ENCODE results near the gene SNAPC5. TPM values are rescaled to one million over a fixed set of nuclear protein-coding genes. Genes with fewer than 3 reads are reported as not detected.
"Not testable (repeated sequence)": the region's sequence is repeated elsewhere in the genome, so short reads cannot be mapped to it uniquely, and the experiment has no call there.

SNAPC5 gene
- total RNA-seq, 1 donor: 14.5 TPM

- H3K27ac ChIP-seq (ENCODE audit: low read depth, low read length): peak overlapping the region; percentile 32
- no peak overlapping the region for H2AFZ ChIP-seq (ENCODE audit: low read length)
- H3K4me3 ChIP-seq (ENCODE audit: insufficient read depth, low read length): no peak overlapping the region
- no peak for DNase-seq (ENCODE audit: insufficient read length, low spot score, missing footprints)
- peaks cover 12% of the 10 kb centered on the region for H3K4me1 ChIP-seq (ENCODE audit: insufficient read depth, low read length)
- no peak for TF ChIP-seq CTCF (IDR thresholded peaks at IDR 0.05; ENCODE audit: extremely low read depth, low read depth, low read length)
- H3K79me2 ChIP-seq (ENCODE audit: insufficient read depth, low read length): no peaks in the 10 kb centered on the region
- H3K36me3 ChIP-seq (ENCODE audit: insufficient read depth, low read length): peaks cover 3% of the 10 kb centered on the region
- no peaks in the 10 kb centered on the region for H3K27me3 ChIP-seq (ENCODE audit: insufficient read depth, low read length)
- H3K9me3 ChIP-seq (ENCODE audit: low read depth, low read length): no peaks in the 10 kb centered on the region
- H3K4me2 ChIP-seq (ENCODE audit: insufficient read depth, low read length): peak overlapping the region; percentile 12
- peaks cover 3% of the 10 kb centered on the region for H4K20me1 ChIP-seq (ENCODE audit: insufficient read depth, low read length)
Observed at GRCh38 chr15:66472176-66472999, 25.2 kb downstream of the SNAPC5 start.

GRCh38 chr15:66470825-66471224, 26.7 kb downstream of the SNAPC5 start:
- H4K20me1 ChIP-seq (ENCODE audit: insufficient read depth, low read length); H3K4me2 ChIP-seq (ENCODE audit: insufficient read depth, low read length); H2AFZ ChIP-seq (ENCODE audit: low read length); H3K4me3 ChIP-seq (ENCODE audit: insufficient read depth, low read length); H3K79me2 ChIP-seq (ENCODE audit: insufficient read depth, low read length); H3K27ac ChIP-seq (ENCODE audit: low read depth, low read length); H3K36me3 ChIP-seq (ENCODE audit: insufficient read depth, low read length); DNase-seq (ENCODE audit: insufficient read length, low spot score, missing footprints); H3K9me3 ChIP-seq (ENCODE audit: low read depth, low read length); H3K27me3 ChIP-seq (ENCODE audit: insufficient read depth, low read length): not testable (repeated sequence)
- H3K4me1 ChIP-seq (ENCODE audit: insufficient read depth, low read length): peaks cover 12% of the 10 kb centered on the region

GRCh38 chr15:66467162-66468040, 30.2 kb downstream of the SNAPC5 start:
- not testable (repeated sequence) for H3K4me1 ChIP-seq (ENCODE audit: insufficient read depth, low read length); H3K4me3 ChIP-seq (ENCODE audit: insufficient read depth, low read length); H3K27me3 ChIP-seq (ENCODE audit: insufficient read depth, low read length); H2AFZ ChIP-seq (ENCODE audit: low read length); H3K27ac ChIP-seq (ENCODE audit: low read depth, low read length); H3K4me2 ChIP-seq (ENCODE audit: insufficient read depth, low read length); H3K79me2 ChIP-seq (ENCODE audit: insufficient read depth, low read length); H4K20me1 ChIP-seq (ENCODE audit: insufficient read depth, low read length); H3K36me3 ChIP-seq (ENCODE audit: insufficient read depth, low read length); DNase-seq (ENCODE audit: insufficient read length, low spot score, missing footprints); H3K9me3 ChIP-seq (ENCODE audit: low read depth, low read length)

- not testable (repeated sequence) for H3K9me3 ChIP-seq (ENCODE audit: low read depth, low read length); H2AFZ ChIP-seq (ENCODE audit: low read length); DNase-seq (ENCODE audit: insufficient read length, low spot score, missing footprints); H3K4me1 ChIP-seq (ENCODE audit: insufficient read depth, low read length); H3K4me2 ChIP-seq (ENCODE audit: insufficient read depth, low read length); H4K20me1 ChIP-seq (ENCODE audit: insufficient read depth, low read length); H3K27ac ChIP-seq (ENCODE audit: low read depth, low read length); H3K79me2 ChIP-seq (ENCODE audit: insufficient read depth, low read length); H3K36me3 ChIP-seq (ENCODE audit: insufficient read depth, low read length); H3K27me3 ChIP-seq (ENCODE audit: insufficient read depth, low read length); H3K4me3 ChIP-seq (ENCODE audit: insufficient read depth, low read length)
Observed at GRCh38 chr15:66465294-66465693, 32.3 kb downstream of the SNAPC5 start.

GRCh38 chr15:66462627-66463026, 34.9 kb downstream of the SNAPC5 start:
- no peak overlapping the region for H3K4me2 ChIP-seq (ENCODE audit: insufficient read depth, low read length)
- peaks cover 4% of the 10 kb centered on the region for H4K20me1 ChIP-seq (ENCODE audit: insufficient read depth, low read length)
- no peak for TF ChIP-seq CTCF (IDR thresholded peaks at IDR 0.05; ENCODE audit: extremely low read depth, low read depth, low read length)
- H3K79me2 ChIP-seq (ENCODE audit: insufficient read depth, low read length): no peaks in the 10 kb centered on the region
- H3K4me3 ChIP-seq (ENCODE audit: insufficient read depth, low read length): no peak overlapping the region
- peaks cover 4% of the 10 kb centered on the region for H3K4me1 ChIP-seq (ENCODE audit: insufficient read depth, low read length)
- H3K27ac ChIP-seq (ENCODE audit: low read depth, low read length): no peak overlapping the region
- peaks cover 10% of the 10 kb centered on the region for H3K36me3 ChIP-seq (ENCODE audit: insufficient read depth, low read length)
- peak; percentile 21 for DNase-seq (ENCODE audit: insufficient read length, low spot score, missing footprints)
- H3K9me3 ChIP-seq (ENCODE audit: low read depth, low read length): no peaks in the 10 kb centered on the region
- H3K27me3 ChIP-seq (ENCODE audit: insufficient read depth, low read length): no peaks in the 10 kb centered on the region
- H2AFZ ChIP-seq (ENCODE audit: low read length): no peak overlapping the region

Measured in osteoblast (primary cell).